Esophagus muscularis mucosa (tissue), 4 donors: ENCODE measurements around the gene FXYD6. TPM values are rescaled to one million over a fixed set of nuclear protein-coding genes. Genes with fewer than 3 reads are reported as not detected.
A peak's percentile ranks its signal among the peaks of the same experiment; 100 is the strongest.

ENCODE experiments used
- DNase-seq: peaks from one replicate; pipeline ENCODE4 v3.0.0-alpha.2; 2017; ENCODE audit errors: extremely low spot score
- H3K27ac ChIP-seq, 4 donors: fragments of 200-600 bp; sonication (generic); replicated peaks in 1 of 4; 1 replicate in 3 of 4; 2 replicates in 1 of 4; pipeline ENCODE4 v1.5.1; 2016 to 2019; ENCODE audit warnings: mild to moderate bottlenecking in 1 of 4
- H3K27me3 ChIP-seq, 4 donors: fragments of 200-600 bp; sonication (generic); one replicate each; pipeline versions ENCODE4 v1.5.1 to v1.6.0; 2016 to 2019
- H3K36me3 ChIP-seq, 4 donors: fragments of 200-600 bp; sonication (generic); one replicate each; pipeline ENCODE4 v1.5.1; 2016 to 2019
- H3K4me1 ChIP-seq, 4 donors: fragments of 200-600 bp; sonication (generic); one replicate each; pipeline ENCODE4 v1.5.1; 2016 to 2019
- H3K4me3 ChIP-seq, 4 donors: fragments of 200-600 bp; sonication (generic); 1 replicate in 2 of 4; 2 replicates in 2 of 4; pipeline ENCODE4 v1.5.1; 2016 to 2019; ENCODE audit warnings: mild to moderate bottlenecking in 4 of 4, moderate library complexity in 1 of 4
- H3K9me3 ChIP-seq, 4 donors: fragments of 200-600 bp; sonication (generic); 1 replicate in 3 of 4; 2 replicates in 1 of 4; pipeline ENCODE4 v1.5.1; 2016 to 2019
- CTCF ChIP-seq, 3 experiments: fragments of 200-600 bp in 2 of 3; fragments of 450-650 bp in 1 of 3; sonication (generic) in 2 of 3; IDR thresholded peaks; one replicate each; pipeline ENCODE4 v1.5.1; 2017 to 2019; ENCODE audit warnings: antibody characterized with exemption in 3 of 3, mild to moderate bottlenecking in 2 of 3, moderate library complexity in 1 of 3
- EP300 ChIP-seq: sonication (generic); formaldehyde crosslinking; IDR thresholded peaks from one replicate; pipeline ENCODE4 v1.6.1; 2017; ENCODE audit warnings: antibody characterized with exemption
- POLR2A ChIP-seq: fragments of 450-650 bp; IDR thresholded peaks from one replicate; pipeline ENCODE4 v1.6.1; 2017; ENCODE audit warnings: antibody characterized with exemption, moderate library complexity, mild to moderate bottlenecking, low read depth
- POLR2AphosphoS5 ChIP-seq, 2 donors: sonication (generic); formaldehyde crosslinking; IDR thresholded peaks; one replicate each; pipeline ENCODE4 v1.6.1; 2017; ENCODE audit warnings: antibody characterized with exemption in 2 of 2
- WGBS: methylation state at CpG from one replicate; pipeline ENCODE4 v1.1.5; 2018; 5-methylcytosine and 5-hydroxymethylcytosine counted together
- intact Hi-C: fragments of 100-400 bp; cut with DNase I; formaldehyde crosslinking; loops from one replicate; pipeline ENCODE4 v1.15.1; 2023
- total RNA-seq, 4 donors: library from RNA; depleted of rRNA; stranded (reverse); fragments of >200 nt; gene quantifications; one replicate each; pipeline versions ENCODE4 v1.1.0 to v1.2.1, GENCODE V29; 2016

FXYD6 gene
- total RNA-seq, 4 donors from 2014 or later = 78.9 to 105 (median 91.5) TPM

- peak overlapping the region; percentile 45 to 81 (median 72) for H3K27ac ChIP-seq
- no peaks in the 10 kb centered on the region for H3K36me3 ChIP-seq
- H3K4me1 ChIP-seq = peaks cover 55 to 86% (median 77%) of the 10 kb centered on the region in 4 donors
- H3K27me3 ChIP-seq = peaks cover 0 to 23% (median 3%) of the 10 kb centered on the region in 4 donors
- intact Hi-C loops = no loop called here
- H3K4me3 ChIP-seq = peak overlapping the region; percentile 64 to 79 (median 66)
- TF ChIP-seq POLR2A (no peak), POLR2AphosphoS5 (IDR thresholded peaks at IDR 0.05) (no peak), EP300 (no peak), CTCF (IDR thresholded peaks at IDR 0.05) (no peak)
- H3K9me3 ChIP-seq = no peaks in the 10 kb centered on the region
- WGBS = 51% methylated on average over 16 of the region's 16 CpGs
- DNase-seq = no peak
Observed at GRCh38 chr11:117874253-117874909, 2.1 kb downstream of the FXYD6 start.

GRCh38 chr11:117873828-117874125 is 2.7 kb downstream of the FXYD6 start:
- no peak for TF ChIP-seq EP300
- TF ChIP-seq POLR2A = no peak
- no peak for TF ChIP-seq CTCF (IDR thresholded peaks at IDR 0.05)
- TF ChIP-seq POLR2AphosphoS5 (IDR thresholded peaks at IDR 0.05) = no peak
- H3K27ac ChIP-seq = peak overlapping the region; percentile 45 to 81 (median 72)
- peaks cover 61 to 92% (median 83%) of the 10 kb centered on the region in 4 donors for H3K4me1 ChIP-seq

GRCh38 chr11:117872975-117873827 is 3.3 kb downstream of the FXYD6 start:
- intact Hi-C loops = no loop called here
- Histone ChIP-seq H3K27ac (peak overlapping the region; percentile 45 to 81 (median 72)), H3K4me3 (no peak overlapping the region), H3K4me1 (peaks cover 63 to 95% (median 84%) of the 10 kb centered on the region in 4 donors), H3K27me3 (peaks cover 0 to 23% (median 3%) of the 10 kb centered on the region in 4 donors), H3K9me3 (no peaks in the 10 kb centered on the region), H3K36me3 (no peaks in the 10 kb centered on the region)
- DNase-seq = peak; percentile 90
- TF ChIP-seq POLR2A = no peak
- WGBS = 91% methylated on average over 12 of the region's 15 CpGs

More at GRCh38 chr11:117873828-117874125, 2.7 kb downstream of the FXYD6 start:
- WGBS = 91% methylated on average over 8 of the region's 8 CpGs
- H3K4me3 ChIP-seq = peak overlapping the region in 1 of 4 donors; percentile 64
- peaks cover 0 to 23% (median 3%) of the 10 kb centered on the region in 4 donors for H3K27me3 ChIP-seq
- H3K36me3 ChIP-seq = no peaks in the 10 kb centered on the region
- intact Hi-C loops = no loop called here
- H3K9me3 ChIP-seq = no peaks in the 10 kb centered on the region
- no peak for DNase-seq

GRCh38 chr11:117872420-117872961 is 4.0 kb downstream of the FXYD6 start:
- Histone ChIP-seq H3K9me3 (no peaks in the 10 kb centered on the region), H3K27ac (peak overlapping the region; percentile 44 to 81 (median 62)), H3K4me3 (no peak overlapping the region), H3K27me3 (peaks cover 0 to 16% (median 3%) of the 10 kb centered on the region in 4 donors), H3K36me3 (no peaks in the 10 kb centered on the region), H3K4me1 (peaks cover 59 to 92% (median 80%) of the 10 kb centered on the region in 4 donors)
- TF ChIP-seq POLR2A (no peak), POLR2AphosphoS5 (IDR thresholded peaks at IDR 0.05) (peak in 1 of 2 donors; percentile 43)
- WGBS = 35% methylated on average over 11 of the region's 12 CpGs
- intact Hi-C loops = no loop called here
- DNase-seq = peak; percentile 91

- DNase-seq = peak; percentile 90
- Histone ChIP-seq H3K4me3 (no peak overlapping the region), H3K4me1 (peaks cover 52 to 90% (median 77%) of the 10 kb centered on the region in 4 donors)
Observed at GRCh38 chr11:117871784-117872183, 4.7 kb downstream of the FXYD6 start.

More at GRCh38 chr11:117871784-117872183, 4.7 kb downstream of the FXYD6 start:
- intact Hi-C loops = no loop called here
- Histone ChIP-seq H3K9me3 (no peaks in the 10 kb centered on the region), H3K27ac (peak overlapping the region in 3 of 4 donors; percentile 44 to 81 (median 79)), H3K36me3 (no peaks in the 10 kb centered on the region), H3K27me3 (peaks cover 0 to 13% (median 3%) of the 10 kb centered on the region in 4 donors)
- WGBS = 86% methylated on average over 5 of the region's 5 CpGs
- TF ChIP-seq EP300 = no peak
- TF ChIP-seq CTCF (IDR thresholded peaks at IDR 0.05) = no peak
- no peak for TF ChIP-seq POLR2A
- no peak for TF ChIP-seq POLR2AphosphoS5 (IDR thresholded peaks at IDR 0.05)
